Epidermal melanocyte (primary cell): ENCODE data around the gene CEP164.
"Not testable (repeated sequence)": the region's sequence is repeated elsewhere in the genome, so short reads cannot be mapped to it uniquely, and the experiment has no call there.

ENCODE experiments used
- DNase-seq: peaks from one replicate; pipeline ENCODE4 v3.0.0; 2011; ENCODE audit warnings: low spot score; ENCODE audit not compliant: insufficient read length

CEP164 gene

GRCh38 chr11:117438371-117439000, 110.8 kb downstream of the CEP164 start:
- no peak for DNase-seq

- no peak for DNase-seq
These were observed 111.6 kb downstream of the CEP164 start for GRCh38 chr11:117439256-117439655.

- no peak for DNase-seq
These were observed 112.6 kb downstream of the CEP164 start for GRCh38 chr11:117440258-117440657.

GRCh38 chr11:117441146-117441975, 113.7 kb downstream of the CEP164 start:
- DNase-seq: no peak

GRCh38 chr11:117442049-117442868, 114.6 kb downstream of the CEP164 start:
- no peak for DNase-seq

GRCh38 chr11:117442869-117443239, 115.2 kb downstream of the CEP164 start:
- DNase-seq: no peak

GRCh38 chr11:117443266-117444186, 115.9 kb downstream of the CEP164 start:
- DNase-seq: no peak

- DNase-seq: no peak
These were observed 116.6 kb downstream of the CEP164 start for GRCh38 chr11:117444256-117444655.

GRCh38 chr11:117444711-117445658, 117.3 kb downstream of the CEP164 start:
- DNase-seq: peak; percentile 40

GRCh38 chr11:117449111-117449693, 121.5 kb downstream of the CEP164 start:
- DNase-seq: no peak

- no peak for DNase-seq
These were observed 126.4 kb downstream of the CEP164 start for GRCh38 chr11:117453886-117454563.

GRCh38 chr11:117454564-117454917, 126.9 kb downstream of the CEP164 start:
- no peak for DNase-seq

GRCh38 chr11:117456027-117456720, 128.5 kb downstream of the CEP164 start:
- DNase-seq: no peak

GRCh38 chr11:117456721-117457029, 129.0 kb downstream of the CEP164 start:
- not testable (repeated sequence) for DNase-seq

- DNase-seq: no peak
These were observed 129.6 kb downstream of the CEP164 start for GRCh38 chr11:117457031-117457785.

GRCh38 chr11:117457835-117458234, 130.2 kb downstream of the CEP164 start:
- no peak for DNase-seq

GRCh38 chr11:117458275-117459122, 130.8 kb downstream of the CEP164 start:
- DNase-seq: no peak
